ENCODE results near the gene ZNF618.

The ZNF618 gene

GRCh38 chr9:114055061-114055460, 179.0 kb downstream of the ZNF618 start:
- no peak overlapping the region for H3K9ac ChIP-seq (ENCODE audit: low read depth, low read length)
- H3K9me3 ChIP-seq (ENCODE audit: control insufficient read depth, insufficient read depth, low read length) = no peaks in the 10 kb centered on the region
- H3K27ac ChIP-seq (ENCODE audit: low read depth, low read length) = no peak overlapping the region
- H3K36me3 ChIP-seq (ENCODE audit: control insufficient read depth, insufficient read depth, low read length) = peaks cover 18% of the 10 kb centered on the region
- H3K4me3 ChIP-seq (ENCODE audit: low read depth, low read length) = no peak overlapping the region
- no peaks in the 10 kb centered on the region for H3K27me3 ChIP-seq (ENCODE audit: control insufficient read depth, insufficient read depth, low read length)
- H3K4me1 ChIP-seq (ENCODE audit: control insufficient read depth, insufficient read depth, low read length) = no peaks in the 10 kb centered on the region

GRCh38 chr9:114055894-114056293, 179.8 kb downstream of the ZNF618 start:
- no peaks in the 10 kb centered on the region for H3K27me3 ChIP-seq (ENCODE audit: control insufficient read depth, insufficient read depth, low read length)
- no peaks in the 10 kb centered on the region for H3K4me1 ChIP-seq (ENCODE audit: control insufficient read depth, insufficient read depth, low read length)
- no peak overlapping the region for H3K27ac ChIP-seq (ENCODE audit: low read depth, low read length)
- peaks cover 12% of the 10 kb centered on the region; the same call in 1 of the 2 replicates for H3K36me3 ChIP-seq (ENCODE audit: control insufficient read depth, insufficient read depth, low read length)
- no peak overlapping the region for H3K9ac ChIP-seq (ENCODE audit: low read depth, low read length)
- no peak overlapping the region for H3K4me3 ChIP-seq (ENCODE audit: low read depth, low read length)
- H3K9me3 ChIP-seq (ENCODE audit: control insufficient read depth, insufficient read depth, low read length) = no peaks in the 10 kb centered on the region

DNA sequence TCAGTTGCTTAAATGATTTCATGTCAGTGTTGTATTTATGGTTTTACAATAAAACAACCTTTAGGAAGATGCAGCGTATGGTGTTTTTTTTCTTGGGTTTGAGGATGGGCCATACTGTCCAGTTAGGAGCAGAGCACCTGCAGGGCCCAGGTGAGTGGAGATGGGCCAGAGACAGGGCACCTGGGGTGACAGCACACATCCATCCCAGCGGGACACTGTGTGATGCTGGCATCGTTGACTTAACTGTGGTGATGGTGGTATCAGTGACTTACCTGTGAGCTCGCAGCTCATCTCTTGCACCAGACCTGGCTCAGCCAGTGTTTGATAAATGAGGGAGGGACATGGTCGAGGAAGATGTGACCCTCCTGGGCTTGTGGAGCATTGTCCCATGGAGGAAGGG, 180.4 kb downstream of the ZNF618 start:
- Histone ChIP-seq H3K4me3 (ENCODE audit: low read depth, low read length) (no peak overlapping the region), H3K27me3 (ENCODE audit: control insufficient read depth, insufficient read depth, low read length) (no peaks in the 10 kb centered on the region), H3K9ac (ENCODE audit: low read depth, low read length) (no peak overlapping the region), H3K4me1 (ENCODE audit: control insufficient read depth, insufficient read depth, low read length) (no peaks in the 10 kb centered on the region), H3K36me3 (ENCODE audit: control insufficient read depth, insufficient read depth, low read length) (peaks cover 10% of the 10 kb centered on the region; the same call in 1 of the 2 replicates), H3K27ac (ENCODE audit: low read depth, low read length) (no peak overlapping the region), H3K9me3 (ENCODE audit: control insufficient read depth, insufficient read depth, low read length) (no peaks in the 10 kb centered on the region)

DNA sequence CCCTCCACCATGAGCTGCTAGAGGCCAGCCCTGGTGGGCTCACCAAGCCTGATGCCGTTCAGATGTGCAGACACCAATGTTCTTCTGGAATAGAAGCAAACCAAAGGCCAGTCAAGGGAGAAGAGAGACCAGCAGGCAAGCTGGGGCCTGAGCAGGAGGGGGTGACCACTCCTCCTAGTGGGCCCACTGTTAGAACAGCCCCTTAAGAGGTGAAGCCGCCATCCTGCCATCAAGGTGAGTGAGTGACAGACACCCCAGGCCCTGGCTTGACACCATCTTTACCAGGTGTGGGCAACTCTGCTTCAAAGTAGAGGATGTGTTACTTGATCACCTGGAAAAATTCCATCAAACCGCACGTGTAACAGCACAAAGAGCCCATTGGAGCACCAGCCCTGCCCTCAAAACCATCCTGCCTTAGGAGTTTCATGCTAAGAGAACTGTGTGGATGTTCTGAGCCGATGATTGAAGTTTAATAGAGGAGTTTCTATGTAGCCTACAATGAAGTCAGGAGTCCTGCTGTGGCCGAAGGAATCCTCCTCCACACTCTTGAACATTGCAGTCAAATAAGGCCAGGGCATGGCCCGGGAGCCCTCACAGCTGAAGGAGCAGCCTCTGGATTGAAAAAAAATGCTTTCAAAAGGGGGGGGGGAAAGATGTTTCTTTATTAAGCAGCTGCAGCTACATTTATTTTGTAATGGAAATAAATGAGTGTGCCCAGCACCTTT, 181.2 kb downstream of the ZNF618 start:
- no peaks in the 10 kb centered on the region for H3K9me3 ChIP-seq (ENCODE audit: control insufficient read depth, insufficient read depth, low read length)
- no peak overlapping the region for H3K9ac ChIP-seq (ENCODE audit: low read depth, low read length)
- no peak overlapping the region for H3K27ac ChIP-seq (ENCODE audit: low read depth, low read length)
- no peak overlapping the region for H3K4me3 ChIP-seq (ENCODE audit: low read depth, low read length)
- H3K27me3 ChIP-seq (ENCODE audit: control insufficient read depth, insufficient read depth, low read length) = no peaks in the 10 kb centered on the region; the same call in 1 of the 2 replicates
- peaks cover 2% of the 10 kb centered on the region; the same call in 1 of the 2 replicates for H3K36me3 ChIP-seq (ENCODE audit: control insufficient read depth, insufficient read depth, low read length)
- no peaks in the 10 kb centered on the region for H3K4me1 ChIP-seq (ENCODE audit: control insufficient read depth, insufficient read depth, low read length)

- H3K4me3 ChIP-seq (ENCODE audit: low read depth, low read length) = no peak overlapping the region
- no peaks in the 10 kb centered on the region; the same call in 1 of the 2 replicates for H3K27me3 ChIP-seq (ENCODE audit: control insufficient read depth, insufficient read depth, low read length)
- no peaks in the 10 kb centered on the region for H3K4me1 ChIP-seq (ENCODE audit: control insufficient read depth, insufficient read depth, low read length)
- H3K36me3 ChIP-seq (ENCODE audit: control insufficient read depth, insufficient read depth, low read length) = no peaks in the 10 kb centered on the region
- no peaks in the 10 kb centered on the region for H3K9me3 ChIP-seq (ENCODE audit: control insufficient read depth, insufficient read depth, low read length)
- no peak overlapping the region for H3K9ac ChIP-seq (ENCODE audit: low read depth, low read length)
- no peak overlapping the region for H3K27ac ChIP-seq (ENCODE audit: low read depth, low read length)
Observed at GRCh38 chr9:114058688-114059046, 182.6 kb downstream of the ZNF618 start.

GRCh38 chr9:114059047-114059803, 183.1 kb downstream of the ZNF618 start:
- Histone ChIP-seq H3K27me3 (ENCODE audit: control insufficient read depth, insufficient read depth, low read length) (no peaks in the 10 kb centered on the region; the same call in 1 of the 2 replicates), H3K4me1 (ENCODE audit: control insufficient read depth, insufficient read depth, low read length) (no peaks in the 10 kb centered on the region), H3K9me3 (ENCODE audit: control insufficient read depth, insufficient read depth, low read length) (no peaks in the 10 kb centered on the region), H3K36me3 (ENCODE audit: control insufficient read depth, insufficient read depth, low read length) (no peaks in the 10 kb centered on the region), H3K27ac (ENCODE audit: low read depth, low read length) (no peak overlapping the region), H3K9ac (ENCODE audit: low read depth, low read length) (no peak overlapping the region), H3K4me3 (ENCODE audit: low read depth, low read length) (no peak overlapping the region)

GRCh38 chr9:114060070-114060469, 184.0 kb downstream of the ZNF618 start:
- Histone ChIP-seq H3K9me3 (ENCODE audit: control insufficient read depth, insufficient read depth, low read length) (no peaks in the 10 kb centered on the region), H3K36me3 (ENCODE audit: control insufficient read depth, insufficient read depth, low read length) (no peaks in the 10 kb centered on the region), H3K27ac (ENCODE audit: low read depth, low read length) (no peak overlapping the region), H3K27me3 (ENCODE audit: control insufficient read depth, insufficient read depth, low read length) (no peaks in the 10 kb centered on the region; the same call in 1 of the 2 replicates), H3K9ac (ENCODE audit: low read depth, low read length) (no peak overlapping the region), H3K4me1 (ENCODE audit: control insufficient read depth, insufficient read depth, low read length) (no peaks in the 10 kb centered on the region), H3K4me3 (ENCODE audit: low read depth, low read length) (no peak overlapping the region)

DNA sequence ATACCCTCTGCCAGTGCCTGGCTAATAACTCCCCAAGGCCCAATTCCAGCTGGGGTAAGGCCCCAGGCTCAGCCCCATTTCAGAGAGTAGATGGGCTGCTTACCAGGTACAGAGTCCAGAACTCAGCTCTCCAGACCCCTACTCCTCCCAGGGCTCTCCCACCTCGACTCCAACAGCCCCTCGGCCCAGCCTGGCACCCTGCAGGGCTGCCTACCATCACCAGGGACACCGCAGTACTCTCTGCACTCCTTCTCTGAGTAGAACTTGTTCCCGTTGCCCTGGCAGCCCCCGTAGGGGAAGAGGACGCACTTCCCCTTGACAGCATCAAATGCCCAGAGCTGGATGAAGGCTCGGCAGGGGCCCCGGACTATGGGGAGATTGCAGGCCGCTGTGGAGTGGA, 184.6 kb downstream of the ZNF618 start:
- no peak overlapping the region for H3K4me3 ChIP-seq (ENCODE audit: low read depth, low read length)
- H3K27ac ChIP-seq (ENCODE audit: low read depth, low read length) = no peak overlapping the region
- H3K27me3 ChIP-seq (ENCODE audit: control insufficient read depth, insufficient read depth, low read length) = no peaks in the 10 kb centered on the region; the same call in 1 of the 2 replicates
- no peaks in the 10 kb centered on the region for H3K36me3 ChIP-seq (ENCODE audit: control insufficient read depth, insufficient read depth, low read length)
- H3K9me3 ChIP-seq (ENCODE audit: control insufficient read depth, insufficient read depth, low read length) = no peaks in the 10 kb centered on the region
- no peaks in the 10 kb centered on the region for H3K4me1 ChIP-seq (ENCODE audit: control insufficient read depth, insufficient read depth, low read length)
- H3K9ac ChIP-seq (ENCODE audit: low read depth, low read length) = no peak overlapping the region

GRCh38 chr9:114061292-114061691, 185.2 kb downstream of the ZNF618 start:
- Histone ChIP-seq H3K9me3 (ENCODE audit: control insufficient read depth, insufficient read depth, low read length) (no peaks in the 10 kb centered on the region), H3K36me3 (ENCODE audit: control insufficient read depth, insufficient read depth, low read length) (no peaks in the 10 kb centered on the region), H3K4me3 (ENCODE audit: low read depth, low read length) (no peak overlapping the region), H3K27ac (ENCODE audit: low read depth, low read length) (no peak overlapping the region), H3K27me3 (ENCODE audit: control insufficient read depth, insufficient read depth, low read length) (no peaks in the 10 kb centered on the region; the same call in 1 of the 2 replicates), H3K9ac (ENCODE audit: low read depth, low read length) (no peak overlapping the region), H3K4me1 (ENCODE audit: control insufficient read depth, insufficient read depth, low read length) (no peaks in the 10 kb centered on the region)

GRCh38 chr9:114061830-114062474, 185.8 kb downstream of the ZNF618 start:
- H3K36me3 ChIP-seq (ENCODE audit: control insufficient read depth, insufficient read depth, low read length) = no peaks in the 10 kb centered on the region
- no peak overlapping the region for H3K9ac ChIP-seq (ENCODE audit: low read depth, low read length)
- no peak overlapping the region for H3K27ac ChIP-seq (ENCODE audit: low read depth, low read length)
- no peaks in the 10 kb centered on the region; the same call in 1 of the 2 replicates for H3K27me3 ChIP-seq (ENCODE audit: control insufficient read depth, insufficient read depth, low read length)
- H3K4me1 ChIP-seq (ENCODE audit: control insufficient read depth, insufficient read depth, low read length) = no peaks in the 10 kb centered on the region
- H3K9me3 ChIP-seq (ENCODE audit: control insufficient read depth, insufficient read depth, low read length) = no peaks in the 10 kb centered on the region
- no peak overlapping the region for H3K4me3 ChIP-seq (ENCODE audit: low read depth, low read length)

DNA sequence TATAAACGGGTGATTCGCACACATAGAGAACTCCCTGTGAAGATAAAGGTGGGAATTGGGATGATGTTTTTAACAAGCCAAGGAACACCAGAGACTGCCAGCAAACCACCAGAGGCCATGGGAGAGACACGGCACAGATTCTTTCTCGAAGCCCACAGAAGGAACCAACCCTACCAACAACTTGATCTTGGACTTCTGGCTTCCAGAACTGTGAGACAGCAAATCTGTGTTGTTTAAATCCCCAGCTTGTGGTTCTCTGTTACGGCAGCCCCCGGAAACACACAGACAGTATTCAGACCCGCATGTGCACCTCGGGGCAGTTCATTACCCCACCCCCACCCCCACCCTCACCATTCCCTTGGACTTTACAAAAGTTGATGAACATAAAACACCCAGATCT, 189.2 kb downstream of the ZNF618 start:
- Histone ChIP-seq H3K36me3 (ENCODE audit: control insufficient read depth, insufficient read depth, low read length) (no peaks in the 10 kb centered on the region), H3K9ac (ENCODE audit: low read depth, low read length) (no peak overlapping the region), H3K4me3 (ENCODE audit: low read depth, low read length) (no peak overlapping the region), H3K27me3 (ENCODE audit: control insufficient read depth, insufficient read depth, low read length) (no peaks in the 10 kb centered on the region; the same call in 1 of the 2 replicates), H3K27ac (ENCODE audit: low read depth, low read length) (no peak overlapping the region), H3K9me3 (ENCODE audit: control insufficient read depth, insufficient read depth, low read length) (no peaks in the 10 kb centered on the region), H3K4me1 (ENCODE audit: control insufficient read depth, insufficient read depth, low read length) (no peaks in the 10 kb centered on the region)
